Activated T-cell treated with anti-CD3 and anti-CD28 coated beads, Interleukin-2, amount 50 U/mL, for 1 hour (primary cell): ENCODE data around the gene EXOSC5.
A peak's percentile ranks its signal among the peaks of the same experiment; 100 is the strongest.
"Not testable (repeated sequence)": the region's sequence is repeated elsewhere in the genome, so short reads cannot be mapped to it uniquely, and the experiment has no call there.

Experiments
- DNase-seq: peaks from one replicate; pipeline ENCODE4 v3.0.0-alpha.2; 2020

Gene EXOSC5

DNA sequence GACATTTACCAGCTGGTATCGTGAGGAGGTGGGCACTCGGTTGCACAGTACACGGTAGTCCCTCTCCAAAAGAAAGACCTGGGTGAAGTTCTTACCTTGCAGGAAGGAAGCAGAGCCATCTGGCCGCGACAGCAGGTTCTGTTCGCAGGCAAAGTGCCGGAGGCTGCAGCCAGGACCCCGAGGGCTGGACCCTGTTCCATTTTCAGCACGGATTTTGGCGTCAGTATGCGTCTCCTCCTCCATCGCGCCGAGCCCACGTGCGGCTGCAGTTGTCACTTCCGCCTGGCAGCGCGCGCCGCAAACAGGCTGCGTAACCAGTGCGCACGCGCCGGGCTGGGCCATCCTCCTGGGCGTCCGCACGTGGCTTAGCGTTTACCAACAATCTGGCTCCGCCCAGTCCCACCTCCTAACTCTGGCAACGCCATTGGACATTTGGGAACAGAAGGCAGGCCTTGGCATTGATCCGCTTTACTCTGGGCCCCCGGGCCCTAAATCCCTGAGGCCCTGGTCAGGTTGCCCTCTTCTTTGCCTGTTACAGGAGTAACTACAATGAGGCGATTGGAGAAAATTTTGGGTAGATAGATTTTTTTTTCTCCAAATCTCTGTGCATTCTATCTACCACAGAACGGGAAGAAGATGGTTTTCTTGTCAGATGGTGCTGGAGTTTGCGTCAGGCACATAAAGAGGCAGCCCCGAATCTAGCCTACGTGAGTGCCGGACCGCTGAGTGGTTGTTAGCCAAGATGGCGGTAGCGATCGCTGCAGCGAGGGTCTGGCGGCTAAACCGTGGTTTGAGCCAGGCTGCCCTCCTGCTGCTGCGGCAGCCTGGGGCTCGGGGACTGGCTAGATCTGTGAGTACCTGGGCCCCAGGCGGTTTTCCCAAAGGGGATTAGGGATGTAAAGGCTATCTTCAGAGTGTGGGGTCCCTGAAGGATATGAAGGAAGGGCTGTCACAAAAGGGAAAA lies at the start of gene EXOSC5, which contains the start of gene BCKDHA:
Gene EXOSC5 (minus strand): TSS at position 274 of the 964 bp plus-strand sequence. CDS start 31 bp downstream, at position 243.
Gene BCKDHA (plus strand): TSS at position 733 of the 964 bp plus-strand sequence. CDS start 10 bp downstream, at position 743.
- peak; percentile 97 for DNase-seq

DNA sequence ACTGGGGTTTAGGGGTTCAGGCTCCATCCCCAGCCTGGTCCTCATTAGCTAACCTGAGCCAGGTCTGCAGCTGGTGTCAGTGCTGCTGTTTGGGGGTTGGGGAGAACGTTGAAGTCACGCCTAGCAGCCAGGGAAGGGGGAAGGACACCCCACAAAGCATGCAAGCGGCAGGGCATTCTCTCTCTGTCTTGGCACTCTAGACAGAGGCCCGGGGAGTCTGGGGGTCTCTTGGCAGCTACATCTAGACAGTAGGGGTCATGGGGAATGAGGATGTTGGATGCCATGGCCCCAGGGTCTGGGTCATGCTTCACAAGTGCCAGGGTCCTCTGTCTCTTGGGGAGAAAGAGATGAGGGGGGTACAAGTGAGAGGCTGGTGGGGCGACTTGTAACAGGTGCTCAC lies 48.4 kb upstream of the EXOSC5 start:
- no peak for DNase-seq

DNA sequence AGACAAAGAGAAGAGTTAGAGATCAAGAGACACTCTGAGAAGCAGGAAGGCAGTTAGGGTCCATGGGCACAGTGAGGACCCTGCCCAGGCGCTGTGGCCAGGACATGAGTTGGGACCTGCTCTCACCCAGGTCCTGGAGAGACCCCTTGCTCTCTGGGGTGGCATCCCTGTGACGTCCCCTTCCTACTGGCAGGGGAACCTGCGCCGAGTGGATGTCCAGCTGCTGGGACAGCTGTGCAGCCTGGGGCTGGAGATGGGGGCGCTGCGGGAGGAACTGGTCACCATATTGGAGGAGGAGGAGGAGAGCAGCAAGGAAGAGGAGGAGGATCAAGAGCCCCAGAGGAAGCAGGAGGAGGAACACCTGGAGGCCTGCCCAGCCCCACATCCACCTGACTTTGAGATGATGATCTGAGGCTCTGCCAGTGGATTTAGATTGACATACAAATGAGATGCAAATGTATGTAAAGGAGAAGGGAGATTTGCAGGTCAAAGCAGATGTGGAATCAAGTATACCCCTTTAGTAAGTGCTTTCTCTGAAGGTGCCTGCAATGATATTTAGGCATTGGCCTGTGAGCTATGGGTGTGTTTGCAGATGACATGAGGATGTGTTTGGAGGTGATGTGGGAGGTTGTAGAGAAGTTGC lies 46.8 kb upstream of the EXOSC5 start:
- no peak for DNase-seq

DNA sequence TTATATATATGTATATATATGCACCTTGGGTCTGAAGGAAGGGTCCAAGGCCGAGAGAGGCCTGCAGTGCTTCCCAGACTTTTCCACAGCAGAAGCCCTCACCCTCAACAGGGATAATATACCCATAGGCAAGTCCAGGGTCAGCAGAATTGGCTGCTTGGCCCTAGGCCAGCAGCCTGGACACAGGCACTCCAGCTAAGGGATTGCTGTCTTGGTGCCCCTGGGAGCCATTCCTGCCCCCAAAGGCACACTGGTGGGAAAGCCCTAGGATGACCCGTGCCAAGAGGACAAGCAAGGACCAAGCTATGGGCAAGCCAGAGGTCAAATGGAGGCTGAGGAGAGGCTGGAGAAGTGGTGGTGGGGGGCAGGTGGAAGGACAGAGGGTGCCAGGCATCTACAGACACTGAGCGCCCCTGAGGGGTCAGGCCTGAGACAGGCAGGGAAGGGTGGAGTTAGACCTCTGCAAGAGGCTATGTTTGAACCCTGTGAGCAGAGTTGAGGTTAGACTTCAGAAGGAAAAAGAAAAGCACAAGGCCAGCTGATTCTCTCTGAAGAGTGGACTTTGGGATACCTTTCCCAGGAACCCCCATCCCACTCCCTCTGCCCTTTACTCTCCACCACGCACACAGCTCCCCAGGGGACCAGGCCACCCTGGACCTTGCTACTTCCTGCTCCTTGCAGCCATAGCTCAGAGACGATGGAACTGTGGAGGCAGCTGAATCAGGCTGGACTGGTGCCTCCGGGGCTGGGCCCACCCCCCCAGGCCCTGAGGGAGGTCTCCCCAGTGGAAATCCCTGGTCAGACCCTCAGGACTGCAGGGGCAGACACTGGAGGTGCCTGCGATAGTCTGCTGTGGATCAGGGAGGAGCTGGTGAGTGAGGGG lies 45.6 kb upstream of the EXOSC5 start, which contains the start of gene ERICH4:
Gene ERICH4 (plus strand): TSS at position 684 of the 883 bp plus-strand sequence. CDS start 14 bp downstream, at position 698.
- DNase-seq, result no peak

DNA sequence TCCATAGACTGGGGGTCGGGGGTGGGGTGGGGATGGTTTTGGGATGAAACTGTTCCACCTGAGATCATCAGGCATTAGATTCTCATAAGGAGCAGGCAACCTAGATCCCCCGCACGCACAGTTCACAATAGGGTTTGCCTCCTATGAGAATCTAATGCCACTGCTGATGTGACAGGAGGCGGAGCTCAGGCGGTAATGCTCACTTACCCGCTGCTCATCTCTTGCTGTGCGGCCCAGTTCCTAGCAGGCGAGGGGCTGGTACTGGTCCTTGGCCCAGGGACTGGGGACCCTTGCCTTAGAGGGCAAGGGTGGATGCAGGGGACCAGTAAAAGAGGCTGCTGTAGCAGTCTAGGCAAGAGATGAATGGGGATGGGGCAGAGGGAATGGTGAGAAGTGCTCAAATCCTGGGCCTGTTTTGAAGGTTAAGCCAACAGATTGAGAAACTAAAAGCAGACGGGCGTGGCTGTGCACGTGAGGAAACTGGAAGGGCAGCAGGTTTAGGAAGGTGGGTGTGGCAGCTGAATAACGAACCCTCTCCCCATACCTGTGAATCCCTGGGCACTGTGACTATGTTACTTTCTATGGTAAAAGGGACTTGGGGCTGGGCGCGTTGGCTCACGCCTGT lies 44.3 kb upstream of the EXOSC5 start:
- DNase-seq, result no peak

DNA sequence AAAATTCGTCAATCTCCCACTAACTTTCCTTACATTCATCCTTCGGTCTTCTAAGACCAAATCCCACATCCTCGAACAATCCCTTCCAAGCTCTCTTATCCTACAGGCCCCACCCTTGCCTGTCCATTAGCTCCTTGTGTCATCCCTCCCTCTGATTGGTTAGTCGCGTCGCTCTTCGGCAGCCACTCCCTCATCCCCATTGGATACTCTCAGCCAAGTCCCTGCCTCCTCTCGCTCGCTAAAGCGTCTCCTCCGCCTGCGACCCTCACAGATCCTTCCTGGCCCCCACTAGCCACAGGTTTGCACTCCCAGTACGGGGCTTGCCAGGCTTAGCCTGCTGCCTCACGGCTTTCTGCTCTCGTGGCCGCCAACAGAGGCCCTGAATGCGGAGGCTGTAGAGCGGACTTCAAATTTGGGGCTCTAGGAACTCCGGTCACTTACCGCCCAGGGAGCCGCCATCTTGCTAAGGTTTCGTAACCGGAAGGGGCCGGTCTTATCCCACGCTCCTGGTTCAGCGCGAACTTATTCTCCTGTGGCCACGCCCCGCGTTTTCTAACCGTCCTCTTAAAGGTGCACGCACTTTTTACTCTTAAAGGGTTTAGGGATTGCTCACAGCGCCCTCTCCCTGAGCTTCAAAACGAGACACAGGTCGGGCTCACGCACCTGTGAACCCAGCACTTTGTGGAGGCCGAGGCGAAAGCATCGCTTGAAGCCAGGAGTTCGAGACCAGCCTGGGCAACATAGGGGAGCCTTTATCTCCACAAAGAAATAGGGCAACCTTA lies 42.5 kb upstream of the EXOSC5 start, which contains the start of gene DMAC2:
Gene DMAC2 (minus strand): TSS at position 472 of the 782 bp plus-strand sequence. CDS start 13 bp downstream, at position 459.
- DNase-seq, result peak; percentile 88

DNA sequence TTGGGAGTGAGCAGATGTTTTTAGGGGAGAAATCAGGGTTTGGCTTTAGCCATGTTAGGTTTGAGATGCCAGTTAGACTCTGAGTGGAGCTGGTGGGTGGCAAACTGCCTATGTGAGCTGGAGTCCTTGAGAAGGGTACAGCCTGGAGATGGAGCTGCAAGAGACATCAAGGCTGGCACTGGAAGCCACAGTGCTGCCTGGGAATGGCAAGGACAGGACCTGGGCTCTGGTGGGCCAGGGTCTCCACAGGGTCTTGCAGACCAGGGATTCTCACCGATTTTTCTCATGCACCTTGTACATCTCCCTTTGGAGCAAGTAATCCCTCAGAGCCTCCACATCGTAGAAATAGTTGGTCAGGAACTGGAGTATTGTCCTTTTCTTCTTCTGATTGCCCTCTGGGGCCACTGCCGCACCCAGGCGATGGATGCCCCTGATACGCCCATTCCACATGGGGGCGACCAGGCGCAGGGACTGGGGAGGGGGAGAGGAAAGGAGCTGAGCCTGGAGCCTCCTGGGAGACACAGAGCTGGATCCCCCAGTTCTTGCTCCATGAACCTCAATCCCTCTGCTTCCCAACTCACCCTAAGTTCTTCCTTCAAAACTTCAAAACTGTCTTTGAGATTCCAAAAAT lies 40.9 kb upstream of the EXOSC5 start:
- DNase-seq, result no peak

DNA sequence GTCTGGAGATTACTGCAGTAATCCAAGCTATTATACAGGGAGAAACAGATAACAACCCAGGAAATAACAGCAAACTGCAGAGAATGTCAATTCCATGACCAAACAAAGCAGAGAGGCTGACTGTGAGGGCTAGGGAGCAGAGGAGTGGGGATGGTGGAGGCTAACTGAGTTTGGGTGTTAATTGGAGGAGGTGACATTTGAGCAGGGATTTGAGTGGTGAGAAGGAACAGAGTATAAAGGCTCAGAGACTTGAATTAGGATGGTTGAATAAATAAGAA lies 39.5 kb upstream of the EXOSC5 start:
- DNase-seq, result no peak

DNA sequence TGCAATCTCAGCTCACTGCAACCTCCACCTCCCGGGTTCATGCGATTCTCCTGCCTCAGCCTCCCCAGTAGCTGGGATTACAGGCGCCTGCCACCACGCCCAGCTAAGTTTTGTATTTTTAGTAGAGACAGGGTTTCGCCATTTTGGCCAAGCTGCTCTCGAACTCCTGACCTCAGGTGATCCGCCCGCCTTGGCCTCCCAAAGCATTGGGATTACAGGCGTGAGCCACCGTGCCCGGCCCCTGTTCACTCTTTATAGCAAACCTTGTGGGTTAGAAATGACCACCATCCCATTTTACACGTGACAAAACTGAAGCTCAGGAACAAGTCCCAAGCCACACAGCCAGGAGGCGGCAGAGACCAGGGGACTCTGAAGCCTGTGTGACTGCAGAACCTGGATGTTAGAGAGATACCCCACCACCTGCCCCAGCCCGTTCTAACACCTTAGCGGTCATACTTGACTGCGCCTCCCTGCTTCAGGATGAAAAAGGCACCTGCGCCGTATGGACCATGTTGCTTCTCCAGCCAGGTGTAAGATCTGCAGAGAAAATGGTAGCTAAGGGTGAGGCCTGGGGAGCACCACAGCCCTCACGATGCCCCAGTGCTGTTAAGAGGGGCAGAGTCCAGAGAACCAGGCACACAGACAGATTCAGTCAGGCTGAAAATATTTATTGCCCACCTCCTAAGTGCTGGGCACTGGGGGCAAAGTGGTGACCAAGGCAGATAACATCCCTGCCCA lies 38.9 kb upstream of the EXOSC5 start:
- DNase-seq, result no peak

DNA sequence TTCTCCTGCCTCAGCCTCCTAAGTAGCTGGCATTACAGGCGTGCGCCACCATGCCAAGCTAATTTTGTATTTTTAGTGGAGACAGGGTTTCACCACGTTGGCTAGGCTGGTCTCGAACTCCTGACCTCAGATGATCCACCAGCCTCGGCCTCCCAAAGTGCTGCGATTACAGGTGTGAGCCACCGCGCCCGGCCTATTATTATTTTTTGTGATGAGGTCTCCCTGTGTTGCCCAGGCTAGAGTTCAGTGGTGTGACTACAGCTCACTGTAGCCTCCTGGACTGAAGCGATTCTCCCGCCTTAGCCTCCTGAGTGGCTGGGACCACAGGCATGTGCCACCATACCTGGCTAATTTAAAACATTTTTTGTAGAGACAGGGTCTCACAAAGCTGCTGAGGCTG lies 38.2 kb upstream of the EXOSC5 start:
- not testable (repeated sequence) for DNase-seq

DNA sequence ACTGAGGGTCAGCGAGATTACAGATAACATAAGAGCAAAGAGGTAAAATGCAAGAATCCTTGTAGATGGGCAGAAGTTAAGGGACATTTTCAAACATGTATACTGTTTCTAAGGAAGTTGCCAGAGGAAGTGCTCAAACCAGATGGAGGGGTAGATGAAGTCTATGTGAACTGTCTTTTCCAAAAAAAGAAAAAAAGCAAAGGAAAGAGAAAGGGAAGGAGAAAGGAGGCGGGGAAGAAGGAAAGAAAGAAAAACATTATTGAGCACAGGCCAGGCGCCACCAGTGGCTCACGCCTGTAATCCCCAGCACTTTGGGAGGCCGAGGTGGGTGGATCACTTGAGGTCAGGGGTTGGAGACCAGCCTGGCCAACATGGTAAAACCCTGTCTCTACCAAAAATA lies 37.3 kb upstream of the EXOSC5 start:
- no peak for DNase-seq

DNA sequence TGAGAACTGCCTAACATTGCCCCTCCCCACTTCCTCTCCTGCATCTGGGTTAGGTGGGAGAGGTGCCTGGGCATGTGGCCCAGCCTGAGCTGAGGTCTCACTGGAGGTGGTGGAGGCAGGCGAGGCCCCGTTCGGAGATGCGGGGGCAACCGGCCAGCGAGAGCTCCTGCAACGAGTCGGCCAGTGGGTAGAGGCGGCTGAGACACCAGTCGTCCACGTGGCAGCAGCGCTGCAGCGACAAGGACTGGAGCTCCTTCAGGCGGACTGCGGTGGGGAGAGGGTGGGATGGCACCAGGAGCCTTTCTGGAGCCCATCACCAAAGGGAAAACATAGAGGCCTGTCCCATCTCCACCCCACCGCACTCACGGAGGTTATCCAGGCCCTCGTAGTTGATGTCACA lies 36.0 kb upstream of the EXOSC5 start:
- no peak for DNase-seq

DNA sequence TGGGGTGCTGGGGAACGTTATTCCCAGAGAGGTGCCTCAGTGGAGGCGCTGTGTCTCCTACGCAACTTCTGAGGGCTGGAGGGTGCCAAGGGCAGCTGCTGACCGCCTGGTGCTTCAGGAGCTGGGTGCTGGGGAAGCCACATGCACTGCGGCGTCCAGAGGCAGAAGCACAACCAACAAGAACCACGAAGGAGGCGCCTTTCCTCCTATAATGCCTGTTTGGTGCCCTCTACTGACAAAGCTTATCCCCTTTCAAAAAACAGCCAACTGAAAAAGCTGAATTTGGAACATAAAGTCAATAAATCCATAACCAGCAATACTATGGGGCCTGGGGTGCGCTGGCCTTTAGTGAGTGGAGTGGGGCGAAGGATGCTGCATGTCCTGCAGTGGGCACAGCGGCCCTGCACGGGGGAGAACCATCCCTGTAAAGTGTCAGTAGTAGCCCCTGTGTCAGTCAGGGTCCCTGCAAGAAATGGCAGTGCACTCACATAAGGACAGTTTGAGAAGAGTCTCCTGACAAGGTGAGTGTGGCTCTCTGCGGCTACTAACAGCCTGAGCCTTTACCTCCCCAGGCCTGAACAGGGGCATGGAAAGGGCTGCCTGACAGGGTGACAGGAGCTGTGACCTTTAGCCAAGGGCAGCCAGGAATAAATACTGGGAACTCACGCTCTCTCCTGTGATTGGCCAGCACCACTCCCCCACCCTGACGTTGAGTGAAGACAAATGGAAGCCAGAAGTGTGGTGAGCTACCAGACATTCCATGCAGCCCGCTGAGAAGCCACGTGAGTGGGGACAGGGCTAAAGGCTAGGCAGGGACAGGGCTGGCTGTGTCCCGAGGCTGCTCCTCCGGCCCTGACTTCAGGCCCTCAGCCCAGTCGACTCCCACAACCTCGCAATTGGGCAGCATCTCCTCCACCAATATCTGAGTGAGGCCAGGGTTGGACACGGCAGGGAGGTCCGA lies 34.5 kb upstream of the EXOSC5 start:
- DNase-seq, result no peak

DNA sequence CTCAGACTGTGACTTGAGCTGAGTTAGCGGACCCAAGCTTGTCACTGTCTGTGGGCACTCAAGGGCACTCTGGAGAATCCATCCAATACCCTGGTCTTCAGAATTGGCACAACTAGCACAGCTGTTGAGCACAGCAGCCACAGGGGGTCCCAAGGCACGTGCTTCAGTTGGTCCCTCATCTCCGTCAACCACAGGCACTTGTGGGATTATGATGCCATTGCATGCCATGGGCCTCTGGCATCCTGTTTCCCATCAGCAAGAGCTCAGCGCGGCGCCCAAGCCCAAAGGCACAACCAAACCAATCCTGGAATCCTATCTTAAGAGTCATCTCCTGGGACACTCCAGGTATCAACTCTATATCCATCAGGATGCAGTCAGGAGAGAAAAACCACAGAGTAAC lies 33.8 kb upstream of the EXOSC5 start:
- no peak for DNase-seq

DNA sequence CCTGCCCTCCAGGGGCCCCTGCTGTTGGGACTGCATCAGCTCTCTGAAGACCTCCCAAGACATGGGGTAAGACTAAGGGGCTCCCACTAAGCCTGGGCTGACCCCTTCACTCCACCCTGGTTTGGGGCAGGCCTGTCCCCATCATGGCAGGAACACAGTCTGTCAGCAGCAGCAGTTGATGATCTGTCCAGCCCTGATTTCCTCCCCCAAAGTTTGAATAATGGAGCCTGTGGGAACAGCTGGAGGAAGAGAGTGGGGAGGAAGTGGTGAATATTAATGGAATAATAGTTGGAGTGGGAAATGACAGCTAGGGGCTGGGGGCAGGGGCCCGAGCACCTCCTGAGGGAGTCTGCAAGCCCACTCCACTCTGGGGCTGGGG lies 31.3 kb upstream of the EXOSC5 start:
- no peak for DNase-seq

DNA sequence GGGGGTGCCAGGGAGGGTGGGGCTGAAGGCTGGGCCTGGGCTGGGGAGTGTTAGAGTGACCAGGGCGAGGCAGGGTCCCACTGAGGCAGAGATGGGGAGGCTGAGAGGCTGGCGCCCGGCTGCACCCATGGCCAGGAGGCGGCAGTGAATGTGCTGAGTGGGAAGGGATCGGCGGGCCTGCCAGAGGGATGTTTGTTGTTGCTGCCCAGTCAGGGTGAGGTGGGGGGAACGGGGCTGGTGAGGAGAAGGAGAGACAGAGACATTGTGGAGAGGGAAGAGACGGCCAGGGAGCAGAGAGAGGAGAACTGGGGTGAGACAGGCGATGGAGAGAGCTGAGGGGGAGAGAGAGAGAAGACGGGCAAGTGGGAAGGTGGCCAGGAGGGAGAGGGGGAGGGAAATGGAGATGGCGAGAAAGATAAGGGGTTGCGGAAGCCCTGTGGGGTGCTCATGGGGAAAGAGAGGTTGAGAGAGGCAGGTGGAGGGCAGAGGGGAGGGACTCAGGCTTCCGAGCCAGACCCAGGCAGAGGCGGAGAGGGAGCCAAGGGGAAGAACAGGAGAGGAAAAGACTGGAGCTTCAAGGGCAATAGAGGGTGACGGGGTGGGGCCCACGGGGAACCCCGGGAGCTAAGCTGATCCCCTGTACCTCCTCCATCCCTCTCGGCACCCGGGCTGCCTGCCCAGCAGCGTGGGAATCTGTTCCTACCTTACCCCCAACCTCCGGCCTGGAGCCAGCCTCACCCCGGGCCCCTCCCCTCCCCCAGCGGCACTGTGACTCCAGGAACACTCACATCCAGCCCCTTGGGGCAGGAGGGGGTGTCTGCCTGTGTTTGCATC lies 30.7 kb upstream of the EXOSC5 start:
- peak; percentile 38 for DNase-seq

DNA sequence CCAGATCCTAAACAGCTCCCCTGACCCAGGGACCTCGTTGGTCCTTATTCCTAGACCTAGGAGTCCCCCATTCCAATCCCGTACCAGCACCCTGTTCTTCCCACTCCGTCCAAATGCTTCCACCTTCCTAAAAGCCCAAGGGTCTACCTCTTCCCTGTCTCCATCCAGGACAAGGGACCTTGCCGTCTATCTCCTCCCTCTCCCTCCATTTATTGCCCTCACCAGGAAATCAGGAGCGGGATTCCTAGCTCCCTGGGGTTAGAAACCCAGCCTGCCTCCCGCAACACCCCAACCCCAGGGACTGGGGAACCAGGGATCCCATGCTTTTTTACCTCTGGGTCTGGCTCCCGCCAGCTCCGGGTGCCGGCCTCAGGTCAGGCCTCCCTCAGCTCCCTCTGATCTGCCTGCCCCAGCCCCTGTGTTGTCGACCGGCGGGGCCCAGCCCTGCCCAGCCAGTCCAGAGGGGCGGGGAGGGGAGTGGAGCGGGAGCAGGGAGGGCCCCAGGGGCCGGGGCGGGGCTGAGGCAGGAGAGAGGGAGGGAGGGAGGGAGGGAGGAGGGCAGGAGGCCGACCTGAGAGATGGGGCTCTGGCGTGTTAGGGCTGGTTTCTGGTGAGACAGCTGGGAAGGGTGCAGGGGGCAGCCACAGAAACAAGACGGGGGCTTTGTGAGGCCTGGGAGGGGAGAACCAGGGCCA lies 29.9 kb upstream of the EXOSC5 start, which contains the start of gene B3GNT8:
Gene B3GNT8 (minus strand): TSS at position 423 of the 695 bp plus-strand sequence. CDS start 596 bp downstream, outside the sequence.
- DNase-seq, result peak; percentile 48
